Measurements from ENCODE around the gene TBL1XR1.

DNA sequence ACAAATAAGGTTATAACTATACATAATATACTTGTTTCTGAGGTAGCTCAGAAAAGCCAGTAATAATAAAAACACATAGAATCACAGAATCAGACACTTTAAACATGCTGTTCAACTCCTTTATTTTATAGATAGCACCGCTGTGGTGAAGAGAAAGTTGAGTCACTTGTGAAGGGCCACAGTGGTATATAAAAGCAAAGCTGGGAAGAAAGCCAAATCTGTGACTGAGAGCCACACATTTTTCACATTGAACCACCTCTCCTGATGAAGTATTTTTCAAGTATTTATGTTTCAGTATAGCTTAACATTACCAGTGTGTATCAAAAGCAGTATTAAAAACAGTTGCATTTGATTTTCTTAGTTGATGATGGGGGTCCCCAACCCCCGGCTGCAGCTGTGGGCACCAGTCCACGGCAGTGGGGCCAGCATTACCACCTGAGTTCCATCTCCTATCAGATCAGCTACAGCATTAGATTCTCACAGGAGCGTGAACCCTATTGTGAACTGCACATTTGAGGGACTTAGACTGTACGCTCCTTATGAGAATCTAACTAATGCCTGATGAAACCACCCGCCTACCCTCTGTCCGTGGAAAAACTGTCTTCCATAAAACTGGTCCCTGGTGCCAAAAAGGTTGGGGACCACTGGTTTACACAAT is 46.2 kb downstream of the TBL1XR1 start:
- TF ChIP-seq, protein P1, sequence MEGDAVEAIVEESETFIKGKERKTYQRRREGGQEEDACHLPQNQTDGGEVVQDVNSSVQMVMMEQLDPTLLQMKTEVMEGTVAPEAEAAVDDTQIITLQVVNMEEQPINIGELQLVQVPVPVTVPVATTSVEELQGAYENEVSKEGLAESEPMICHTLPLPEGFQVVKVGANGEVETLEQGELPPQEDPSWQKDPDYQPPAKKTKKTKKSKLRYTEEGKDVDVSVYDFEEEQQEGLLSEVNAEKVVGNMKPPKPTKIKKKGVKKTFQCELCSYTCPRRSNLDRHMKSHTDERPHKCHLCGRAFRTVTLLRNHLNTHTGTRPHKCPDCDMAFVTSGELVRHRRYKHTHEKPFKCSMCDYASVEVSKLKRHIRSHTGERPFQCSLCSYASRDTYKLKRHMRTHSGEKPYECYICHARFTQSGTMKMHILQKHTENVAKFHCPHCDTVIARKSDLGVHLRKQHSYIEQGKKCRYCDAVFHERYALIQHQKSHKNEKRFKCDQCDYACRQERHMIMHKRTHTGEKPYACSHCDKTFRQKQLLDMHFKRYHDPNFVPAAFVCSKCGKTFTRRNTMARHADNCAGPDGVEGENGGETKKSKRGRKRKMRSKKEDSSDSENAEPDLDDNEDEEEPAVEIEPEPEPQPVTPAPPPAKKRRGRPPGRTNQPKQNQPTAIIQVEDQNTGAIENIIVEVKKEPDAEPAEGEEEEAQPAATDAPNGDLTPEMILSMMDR (IDR thresholded peaks at IDR 0.05; ENCODE audit: extremely low read depth in 1 of 2, insufficient read depth in 1 of 2, low read depth in 1 of 2, low read length in 2 of 2), result no peak
- TF ChIP-seq POLR2A (IDR thresholded peaks at IDR 0.05; ENCODE audit: low read depth, low read length) (no peak), POLR2AphosphoS5 (IDR thresholded peaks at IDR 0.05; ENCODE audit: insufficient read depth, low read depth, low read length) (no peak), EZH2 (IDR thresholded peaks at IDR 0.05; ENCODE audit: borderline replicate concordance, low read depth, low read length, severe bottlenecking) (no peak), MYC (IDR thresholded peaks at IDR 0.05; ENCODE audit: low read depth, low read length) (no peak), JUN (IDR thresholded peaks at IDR 0.05; ENCODE audit: borderline replicate concordance, insufficient read depth, insufficient read length, low read depth) (no peak), GATA2 (IDR thresholded peaks at IDR 0.05; ENCODE audit: insufficient read depth, insufficient read length, low read depth, low read length) (no peak), FOS (IDR thresholded peaks at IDR 0.05; ENCODE audit: borderline replicate concordance, insufficient read depth, low read length) (peak; percentile 41)
- TF ChIP-seq, protein P2, sequence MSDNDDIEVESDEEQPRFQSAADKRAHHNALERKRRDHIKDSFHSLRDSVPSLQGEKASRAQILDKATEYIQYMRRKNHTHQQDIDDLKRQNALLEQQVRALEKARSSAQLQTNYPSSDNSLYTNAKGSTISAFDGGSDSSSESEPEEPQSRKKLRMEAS (IDR thresholded peaks at IDR 0.05; ENCODE audit: insufficient read depth, insufficient read length), result no peak

All from endothelial cell of umbilical vein (primary cell).